Sciatic nerve (tissue), 2 donors: ENCODE measurements around the gene SPPL3. TPM values are rescaled to one million over a fixed set of nuclear protein-coding genes. Genes with fewer than 3 reads are reported as not detected.
A peak's percentile ranks its signal among the peaks of the same experiment; 100 is the strongest.
"Not testable (repeated sequence)": the region's sequence is repeated elsewhere in the genome, so short reads cannot be mapped to it uniquely, and the experiment has no call there.

Source experiments
- ATAC-seq: fragments of 200-7000 bp; cut with Tn5 transposase; one replicate; pipeline ENCODE4 v1.9.1; 2020; ENCODE audit warnings: mild to moderate bottlenecking, moderate library complexity
- DNase-seq: peaks from one replicate; pipeline ENCODE4 v3.0.0-alpha.2; 2020; ENCODE audit warnings: low spot score
- intact Hi-C: fragments of 100-400 bp; cut with DNase I; formaldehyde crosslinking; loops from one replicate; pipeline ENCODE4 v1.14.2; 2022
- total RNA-seq: library from RNA; stranded (reverse); fragmentation: NEBNext Ultra II Directional; extraction: Animal tissue kit (Norgen Biotek cat#: 25700); gene quantifications from one replicate; pipeline ENCODE4 v1.2.1, GENCODE V29; 2021
- donor health status: DM: no; HTN: no; CAD: no.
- donor health status: DM: no; HTN: no; CAD: no.

The SPPL3 gene
- total RNA-seq, 1 donor from 2014 or later: 58.5 TPM

GRCh38 chr12:120799243-120800045 lies 104.7 kb downstream of the SPPL3 start:
- intact Hi-C loops: no loop called here
- no peak for DNase-seq
- no peak for ATAC-seq

GRCh38 chr12:120798696-120799095 lies 105.5 kb downstream of the SPPL3 start:
- DNase-seq: no peak
- intact Hi-C loops: no loop called here
- no peak for ATAC-seq

- DNase-seq (no peak), ATAC-seq (no peak)
- intact Hi-C loops: no loop called here
Measured at GRCh38 chr12:120797677-120798642, 106.2 kb downstream of the SPPL3 start.

- no peak for DNase-seq
Measured at GRCh38 chr12:120795441-120796178, 108.5 kb downstream of the SPPL3 start.

GRCh38 chr12:120793357-120793756 lies 110.8 kb downstream of the SPPL3 start:
- intact Hi-C loops: no loop called here
- no peak for DNase-seq
- ATAC-seq: no peak

More at GRCh38 chr12:120795441-120796178, 108.5 kb downstream of the SPPL3 start:
- intact Hi-C loops: no loop called here
- ATAC-seq: no peak

GRCh38 chr12:120792456-120792855 lies 111.7 kb downstream of the SPPL3 start:
- ATAC-seq: peak; percentile 22
- intact Hi-C loops, DNase-seq: not testable (repeated sequence)

- DNase-seq (no peak), ATAC-seq (no peak)
- intact Hi-C loops: no loop called here
Measured at GRCh38 chr12:120791669-120792176, 112.4 kb downstream of the SPPL3 start.

- no peak for DNase-seq
- intact Hi-C loops: no loop called here
- ATAC-seq: no peak
Measured at GRCh38 chr12:120790114-120790513, 114.0 kb downstream of the SPPL3 start.

- DNase-seq (no peak), ATAC-seq (no peak)
- intact Hi-C loops: no loop called here
Measured at GRCh38 chr12:120787889-120788288, 116.3 kb downstream of the SPPL3 start.

- DNase-seq: no peak
- no peak for ATAC-seq
- intact Hi-C loops: no loop called here
Measured at GRCh38 chr12:120784804-120785203, 119.4 kb downstream of the SPPL3 start.

GRCh38 chr12:120783197-120783596 lies 121.0 kb downstream of the SPPL3 start:
- intact Hi-C loops: no loop called here
- no peak for ATAC-seq
- DNase-seq: no peak

GRCh38 chr12:120775862-120776552 lies 128.2 kb downstream of the SPPL3 start:
- no peak for DNase-seq
- ATAC-seq: peak; percentile 77
- intact Hi-C loops: no loop called here

GRCh38 chr12:120774169-120774916 lies 129.8 kb downstream of the SPPL3 start:
- intact Hi-C loops: no loop called here
- no peak for DNase-seq
- no peak for ATAC-seq

- DNase-seq (no peak), ATAC-seq (no peak)
- intact Hi-C loops: no loop called here
Measured at GRCh38 chr12:120771097-120771496, 133.1 kb downstream of the SPPL3 start.

GRCh38 chr12:120767071-120768024 lies 136.8 kb downstream of the SPPL3 start:
- ATAC-seq (no peak), DNase-seq (no peak)
- intact Hi-C loops: no loop called here

GRCh38 chr12:120766566-120766965 lies 137.6 kb downstream of the SPPL3 start:
- no peak for DNase-seq
- no peak for ATAC-seq
- intact Hi-C loops: no loop called here

- intact Hi-C loops: no loop called here
- ATAC-seq (no peak), DNase-seq (no peak)
Measured at GRCh38 chr12:120764816-120765215, 139.3 kb downstream of the SPPL3 start.
